ENCODE results near the gene CSMD2.

DNA sequence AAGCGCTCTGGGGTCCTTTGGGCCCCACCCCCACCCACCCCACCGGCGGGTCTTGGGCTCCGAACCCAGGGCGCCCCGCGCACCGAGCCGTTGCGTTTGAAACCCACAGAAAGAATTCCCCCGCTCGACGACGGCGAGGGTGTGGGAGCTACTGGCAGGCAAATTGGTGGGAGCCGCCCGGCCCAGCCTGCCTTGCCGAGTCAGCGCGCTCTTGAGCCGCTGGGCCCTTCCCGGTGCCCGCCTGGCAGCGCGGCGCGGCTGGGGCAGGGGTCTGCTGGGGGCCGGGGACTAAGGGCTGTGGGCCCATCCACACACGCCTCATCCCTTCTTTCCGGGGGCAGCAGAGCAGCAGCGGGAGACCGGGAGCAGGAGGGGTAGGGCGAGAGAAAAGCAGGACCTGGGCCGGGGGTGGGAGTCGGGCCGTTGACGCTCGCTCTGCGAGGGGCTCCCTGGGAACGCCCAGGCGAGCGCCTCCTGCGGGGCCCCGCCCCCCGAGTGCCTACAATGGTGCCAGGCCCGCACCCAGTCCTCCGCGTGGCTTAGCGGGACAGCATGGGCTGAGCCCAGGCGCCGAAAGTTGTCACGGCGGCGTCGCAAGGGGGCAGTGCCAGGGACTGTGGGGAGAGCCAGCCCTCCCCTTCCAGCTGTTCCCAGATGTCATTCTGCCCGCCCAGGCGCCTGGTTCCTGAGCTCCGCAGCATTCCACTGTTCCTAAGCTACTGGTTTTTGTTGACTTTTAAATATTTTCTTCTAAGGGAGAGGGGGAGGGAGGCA lies 12.0 kb upstream of the CSMD2 start, which contains the start of gene C1orf94:
- TF ChIP-seq, protein P1, sequence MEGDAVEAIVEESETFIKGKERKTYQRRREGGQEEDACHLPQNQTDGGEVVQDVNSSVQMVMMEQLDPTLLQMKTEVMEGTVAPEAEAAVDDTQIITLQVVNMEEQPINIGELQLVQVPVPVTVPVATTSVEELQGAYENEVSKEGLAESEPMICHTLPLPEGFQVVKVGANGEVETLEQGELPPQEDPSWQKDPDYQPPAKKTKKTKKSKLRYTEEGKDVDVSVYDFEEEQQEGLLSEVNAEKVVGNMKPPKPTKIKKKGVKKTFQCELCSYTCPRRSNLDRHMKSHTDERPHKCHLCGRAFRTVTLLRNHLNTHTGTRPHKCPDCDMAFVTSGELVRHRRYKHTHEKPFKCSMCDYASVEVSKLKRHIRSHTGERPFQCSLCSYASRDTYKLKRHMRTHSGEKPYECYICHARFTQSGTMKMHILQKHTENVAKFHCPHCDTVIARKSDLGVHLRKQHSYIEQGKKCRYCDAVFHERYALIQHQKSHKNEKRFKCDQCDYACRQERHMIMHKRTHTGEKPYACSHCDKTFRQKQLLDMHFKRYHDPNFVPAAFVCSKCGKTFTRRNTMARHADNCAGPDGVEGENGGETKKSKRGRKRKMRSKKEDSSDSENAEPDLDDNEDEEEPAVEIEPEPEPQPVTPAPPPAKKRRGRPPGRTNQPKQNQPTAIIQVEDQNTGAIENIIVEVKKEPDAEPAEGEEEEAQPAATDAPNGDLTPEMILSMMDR (conservative IDR thresholded peaks at IDR 0.05; ENCODE audit: low read depth, low read length): no peak
- TF ChIP-seq RAD21 (IDR thresholded peaks at IDR 0.05; ENCODE audit: low read length) (no peak), POLR2A (IDR thresholded peaks at IDR 0.05; ENCODE audit: low read depth, low read length) (no peak), RFX5 (IDR thresholded peaks at IDR 0.05; ENCODE audit: low read depth, low read length) (no peak), FOS (IDR thresholded peaks at IDR 0.05; ENCODE audit: low read depth, low read length) (no peak), CEBPB (IDR thresholded peaks at IDR 0.05; ENCODE audit: low read depth, low read length) (no peak), MAZ (IDR thresholded peaks at IDR 0.05; ENCODE audit: borderline replicate concordance, low read depth, low read length) (no peak), BHLHE40 (IDR thresholded peaks at IDR 0.05; ENCODE audit: low read depth, low read length) (no peak), RCOR1 (IDR thresholded peaks at IDR 0.05; ENCODE audit: insufficient replicate concordance, low read length) (no peak), MAFK (IDR thresholded peaks at IDR 0.05; ENCODE audit: low read depth, low read length) (no peak), NFE2L2 (IDR thresholded peaks at IDR 0.05; ENCODE audit: low read depth, low read length) (no peak)
